Effector memory CD4-positive, alpha-beta T cell (primary cell): Measurements from ENCODE around the gene FOXF1.

Source experiments
- DNase-seq, 3 donors: peaks; one replicate each; pipeline ENCODE4 v3.0.0-alpha.2; 2020
- H3K27ac ChIP-seq: 2 replicates; pipeline ENCODE4 v1.7.0; 2013; ENCODE audit warnings: mild to moderate bottlenecking, low read length, moderate library complexity; ENCODE audit not compliant: insufficient read depth, poor library complexity, severe bottlenecking
- H3K27me3 ChIP-seq: replicated peaks from 2 replicates; pipeline ENCODE4 v1.7.0; 2013; ENCODE audit warnings: mild to moderate bottlenecking, low read length; ENCODE audit not compliant: insufficient read depth, control insufficient read depth, poor library complexity, severe bottlenecking
- H3K36me3 ChIP-seq: 2 replicates; pipeline ENCODE4 v1.7.0; 2013; ENCODE audit warnings: mild to moderate bottlenecking, low read length, moderate library complexity; ENCODE audit not compliant: control insufficient read depth, insufficient read depth
- H3K4me1 ChIP-seq: 2 replicates; pipeline ENCODE4 v1.7.0; 2013; ENCODE audit warnings: low read length, mild to moderate bottlenecking; ENCODE audit not compliant: control insufficient read depth, insufficient read depth, poor library complexity, severe bottlenecking
- H3K4me3 ChIP-seq: 2 replicates; pipeline ENCODE4 v1.7.0; 2013; ENCODE audit warnings: low read length, low read depth, mild to moderate bottlenecking; ENCODE audit not compliant: insufficient read depth, poor library complexity, severe bottlenecking
- H3K9me3 ChIP-seq: 2 replicates; pipeline ENCODE4 v1.7.0; 2013; ENCODE audit warnings: mild to moderate bottlenecking, low read length, moderate library complexity; ENCODE audit not compliant: control insufficient read depth

The FOXF1 gene

GRCh38 chr16:86504315-86505184 lies 5.8 kb upstream of the FOXF1 start:
- DNase-seq = no peak
- H3K27me3 ChIP-seq = peaks cover 65% of the 10 kb centered on the region
- no peaks in the 10 kb centered on the region for H3K9me3 ChIP-seq

GRCh38 chr16:86505185-86505898 lies 5.0 kb upstream of the FOXF1 start:
- Histone ChIP-seq H3K4me1 (peaks cover 16% of the 10 kb centered on the region), H3K9me3 (no peaks in the 10 kb centered on the region), H3K36me3 (no peaks in the 10 kb centered on the region), H3K27me3 (peaks cover 61% of the 10 kb centered on the region), H3K27ac (no peak overlapping the region), H3K4me3 (no peak overlapping the region)
- no peak for DNase-seq

More at GRCh38 chr16:86504315-86505184, 5.8 kb upstream of the FOXF1 start:
- H3K4me1 ChIP-seq = peaks cover 10% of the 10 kb centered on the region
- no peaks in the 10 kb centered on the region for H3K36me3 ChIP-seq
- H3K4me3 ChIP-seq = no peak overlapping the region
- H3K27ac ChIP-seq = no peak overlapping the region

- H3K36me3 ChIP-seq = no peaks in the 10 kb centered on the region
- DNase-seq = no peak
- H3K9me3 ChIP-seq = no peaks in the 10 kb centered on the region
- H3K27me3 ChIP-seq = peaks cover 60% of the 10 kb centered on the region
- peaks cover 20% of the 10 kb centered on the region for H3K4me1 ChIP-seq
- H3K4me3 ChIP-seq = no peak overlapping the region
- no peak overlapping the region for H3K27ac ChIP-seq
Measured at GRCh38 chr16:86505899-86506864, 4.1 kb upstream of the FOXF1 start.

- no peak for DNase-seq
- no peak overlapping the region for H3K27ac ChIP-seq
- H3K27me3 ChIP-seq = peaks cover 64% of the 10 kb centered on the region
- H3K4me1 ChIP-seq = peaks cover 20% of the 10 kb centered on the region
- no peak overlapping the region for H3K4me3 ChIP-seq
- no peaks in the 10 kb centered on the region for H3K9me3 ChIP-seq
- H3K36me3 ChIP-seq = no peaks in the 10 kb centered on the region
Measured at GRCh38 chr16:86507173-86508027, 2.9 kb upstream of the FOXF1 start.

GRCh38 chr16:86508028-86508946 lies 2.0 kb upstream of the FOXF1 start:
- peaks cover 20% of the 10 kb centered on the region for H3K4me1 ChIP-seq
- no peaks in the 10 kb centered on the region for H3K9me3 ChIP-seq
- no peak for DNase-seq
- H3K4me3 ChIP-seq = peak overlapping the region; percentile 46
- no peaks in the 10 kb centered on the region for H3K36me3 ChIP-seq
- H3K27ac ChIP-seq = no peak overlapping the region
- H3K27me3 ChIP-seq = peaks cover 66% of the 10 kb centered on the region

GRCh38 chr16:86508947-86509758 lies 1.2 kb upstream of the FOXF1 start:
- Histone ChIP-seq H3K9me3 (no peaks in the 10 kb centered on the region), H3K27me3 (peaks cover 64% of the 10 kb centered on the region), H3K27ac (no peak overlapping the region), H3K36me3 (no peaks in the 10 kb centered on the region), H3K4me1 (peaks cover 20% of the 10 kb centered on the region), H3K4me3 (peak overlapping the region; percentile 46)
- no peak for DNase-seq

- Histone ChIP-seq H3K36me3 (no peaks in the 10 kb centered on the region), H3K27me3 (peaks cover 58% of the 10 kb centered on the region), H3K9me3 (no peaks in the 10 kb centered on the region), H3K4me1 (peaks cover 20% of the 10 kb centered on the region), H3K4me3 (peak overlapping the region; percentile 46), H3K27ac (no peak overlapping the region)
- DNase-seq = no peak
Measured at GRCh38 chr16:86509759-86510464, 415 bp upstream of the FOXF1 start.
